Measurements from ENCODE around the gene GFER.
"Not testable (repeated sequence)": the region's sequence is repeated elsewhere in the genome, so short reads cannot be mapped to it uniquely, and the experiment has no call there.

The GFER gene
- 12.5 to 24.2 (median 21.3) reads per million in 3 experiments for total RNA-seq

- DNase-seq, result peak; percentile 52
Observed at GRCh38 chr16:1983544-1984346, at the start of gene GFER. GFER (plus strand) TSS chr16:1984193; CDS start chr16:1984219, 26 bp downstream.

- no peak for DNase-seq
Observed at GRCh38 chr16:1936945-1937479, 47.0 kb upstream of the GFER start.

- no peak for DNase-seq
Observed at GRCh38 chr16:1938316-1938715, 45.7 kb upstream of the GFER start.

GRCh38 chr16:1938910-1939309, 45.1 kb upstream of the GFER start:
- no peak for DNase-seq

GRCh38 chr16:1939833-1940232, 44.2 kb upstream of the GFER start:
- not testable (repeated sequence) for DNase-seq

GRCh38 chr16:1940273-1941161, 43.5 kb upstream of the GFER start:
- no peak for DNase-seq

- no peak for DNase-seq
Observed at GRCh38 chr16:1941162-1942046, 42.6 kb upstream of the GFER start.

GRCh38 chr16:1942047-1942809, 41.8 kb upstream of the GFER start:
- DNase-seq, result no peak

- peak; percentile 98 for DNase-seq
Observed at GRCh38 chr16:1942810-1943726, 40.9 kb upstream of the GFER start, which contains the start of gene MSRB1. MSRB1 (minus strand) TSS chr16:1943199; CDS start chr16:1943156, 43 bp downstream.

- DNase-seq, result no peak
Observed at GRCh38 chr16:1944612-1945199, 39.3 kb upstream of the GFER start.

- DNase-seq, result no peak
Observed at GRCh38 chr16:1945559-1946391, 38.2 kb upstream of the GFER start.

- no peak for DNase-seq
Observed at GRCh38 chr16:1946495-1947368, 37.3 kb upstream of the GFER start.

- DNase-seq, result no peak
Observed at GRCh38 chr16:1947369-1947670, 36.7 kb upstream of the GFER start.

GRCh38 chr16:1949507-1949906, 34.5 kb upstream of the GFER start:
- no peak for DNase-seq

GRCh38 chr16:1950047-1950446, 33.9 kb upstream of the GFER start:
- DNase-seq, result no peak

- no peak for DNase-seq
Observed at GRCh38 chr16:1950559-1950958, 33.4 kb upstream of the GFER start.

GRCh38 chr16:1953734-1954133, 30.3 kb upstream of the GFER start:
- DNase-seq, result no peak

All from central memory CD4-positive, alpha-beta T cell (primary cell).